ENCODE data around the gene WDR1. TPM values are rescaled to one million over a fixed set of nuclear protein-coding genes. Genes with fewer than 3 reads are reported as not detected.

WDR1 gene
- total and polyA plus RNA-seq, 2 of the 13 experiments (the other 11 are each of a cell fraction or from before 2014, with no cell fraction given) = 106 to 198 TPM

- no peak for TF ChIP-seq BCLAF1 (IDR thresholded peaks at IDR 0.05)
- TF ChIP-seq PAXIP1 (CRISPR knock-in tag; conservative IDR thresholded peaks at IDR 0.05) = peak; percentile 50
- 0 out of 2 replicates have a peak, but pooled peaks have one; percentile 16 for TF ChIP-seq FOXA3 (CRISPR knock-in tag; IDR thresholded peaks at IDR 0.05)
- no peak for TF ChIP-seq ELK4 (CRISPR knock-in tag; IDR thresholded peaks at IDR 0.05; ENCODE audit: borderline replicate concordance)
- TF ChIP-seq ZHX2 (IDR thresholded peaks at IDR 0.05; ENCODE audit: low read depth) = no peak
- TF ChIP-seq ZHX2 (CRISPR knock-in tag; IDR thresholded peaks at IDR 0.05; ENCODE audit: borderline replicate concordance) = no peak
- peak; percentile 65; the same call in 1 of the 2 replicates for TF ChIP-seq ARID5B (CRISPR knock-in tag; IDR thresholded peaks at IDR 0.05)
- peak; percentile 90 for TF ChIP-seq ARID3A (IDR thresholded peaks at IDR 0.05; ENCODE audit: low read depth, low read length)
These were observed 71.1 kb downstream of the WDR1 start (continued) for GRCh38 chr4:10045481-10045880.
